Pulmonary artery endothelial cell (primary cell): ENCODE results near the gene DOCK2. TPM values are rescaled to one million over a fixed set of nuclear protein-coding genes. Genes with fewer than 3 reads are reported as not detected.
A peak's percentile ranks its signal among the peaks of the same experiment; 100 is the strongest.

Experiments
- DNase-seq: peaks from one replicate; pipeline ENCODE4 v3.0.0-alpha.2; 2011; ENCODE audit warnings: low read depth, low spot score
- total RNA-seq: library from RNA; depleted of rRNA; stranded (reverse); fragments of >200 nt; gene quantifications from 2 replicates; pipeline ENCODE4 v1.2.3, GENCODE V29; 2014

The DOCK2 gene
- total RNA-seq, 1 donor from 2014 or later: 0.20 TPM

- no peak for DNase-seq
These were observed 409.2 kb downstream of the DOCK2 start for GRCh38 chr5:170046241-170046640.

DNA sequence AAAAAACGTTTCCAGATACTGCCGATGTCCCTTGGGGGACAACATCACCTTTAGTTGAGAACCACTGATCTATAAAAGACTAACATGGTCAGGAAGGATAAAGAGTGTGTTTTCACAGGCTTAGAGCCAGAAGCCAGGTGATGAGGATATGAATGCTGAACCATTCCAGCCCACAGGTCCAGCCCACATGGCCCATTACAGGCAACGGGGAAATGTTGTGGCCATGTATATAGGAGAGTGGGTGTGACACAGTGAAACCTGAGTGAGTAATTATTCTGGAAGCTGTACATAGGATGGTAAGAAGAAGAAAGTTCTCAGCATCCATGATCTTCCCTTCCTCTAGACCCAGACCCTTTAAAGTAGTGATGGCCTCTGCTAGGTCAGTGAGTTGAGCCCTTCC lies 412.6 kb downstream of the DOCK2 start:
- DNase-seq: no peak

GRCh38 chr5:170053896-170054295 lies 416.8 kb downstream of the DOCK2 start:
- DNase-seq: peak; percentile 86

- DNase-seq: no peak
These were observed 418.5 kb downstream of the DOCK2 start for GRCh38 chr5:170055606-170056005.

- no peak for DNase-seq
These were observed 419.6 kb downstream of the DOCK2 start for GRCh38 chr5:170056561-170057267.

DNA sequence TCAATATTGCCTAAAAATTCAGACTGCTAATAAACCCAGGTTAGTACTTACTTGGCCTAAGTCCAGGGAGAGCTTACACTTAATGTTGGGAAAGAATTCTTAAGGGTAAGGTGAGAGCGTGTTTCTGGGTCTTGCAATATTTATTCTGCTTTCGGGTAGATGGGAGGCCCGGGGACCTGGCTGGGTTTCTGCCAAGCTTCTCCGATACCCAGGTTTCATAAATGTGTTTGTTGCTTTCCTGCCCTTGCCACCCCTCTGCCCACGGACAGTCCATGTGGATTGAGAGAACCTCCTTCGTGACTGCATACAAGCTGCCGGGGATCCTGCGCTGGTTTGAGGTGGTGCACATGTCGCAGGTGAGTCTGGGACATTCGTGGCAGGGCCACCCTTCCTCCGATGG lies 420.2 kb downstream of the DOCK2 start:
- DNase-seq: no peak

GRCh38 chr5:170059221-170059620 lies 422.1 kb downstream of the DOCK2 start:
- DNase-seq: no peak

GRCh38 chr5:170067152-170067551 lies 430.1 kb downstream of the DOCK2 start:
- no peak for DNase-seq

GRCh38 chr5:170067574-170068170 lies 430.6 kb downstream of the DOCK2 start:
- no peak for DNase-seq

DNA sequence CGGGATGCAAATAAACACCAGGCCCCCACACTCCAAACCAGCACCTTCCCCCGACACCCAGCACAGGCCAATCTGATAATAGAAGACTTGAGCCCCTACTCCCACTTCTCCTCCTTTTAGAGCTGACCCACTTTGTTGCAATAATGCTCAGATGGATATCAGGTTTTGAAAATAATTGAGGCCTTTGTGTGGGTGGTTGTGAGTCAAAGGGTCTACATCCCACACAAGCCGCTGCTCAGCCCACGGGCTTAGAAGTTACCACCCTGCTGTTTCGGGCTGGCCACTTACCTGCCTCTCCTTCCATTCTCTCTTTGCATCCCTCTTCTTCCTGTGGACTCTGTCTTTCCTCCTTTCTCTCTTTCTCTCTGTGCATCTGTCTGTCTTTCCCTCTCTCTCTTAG lies 432.4 kb downstream of the DOCK2 start:
- no peak for DNase-seq

DNA sequence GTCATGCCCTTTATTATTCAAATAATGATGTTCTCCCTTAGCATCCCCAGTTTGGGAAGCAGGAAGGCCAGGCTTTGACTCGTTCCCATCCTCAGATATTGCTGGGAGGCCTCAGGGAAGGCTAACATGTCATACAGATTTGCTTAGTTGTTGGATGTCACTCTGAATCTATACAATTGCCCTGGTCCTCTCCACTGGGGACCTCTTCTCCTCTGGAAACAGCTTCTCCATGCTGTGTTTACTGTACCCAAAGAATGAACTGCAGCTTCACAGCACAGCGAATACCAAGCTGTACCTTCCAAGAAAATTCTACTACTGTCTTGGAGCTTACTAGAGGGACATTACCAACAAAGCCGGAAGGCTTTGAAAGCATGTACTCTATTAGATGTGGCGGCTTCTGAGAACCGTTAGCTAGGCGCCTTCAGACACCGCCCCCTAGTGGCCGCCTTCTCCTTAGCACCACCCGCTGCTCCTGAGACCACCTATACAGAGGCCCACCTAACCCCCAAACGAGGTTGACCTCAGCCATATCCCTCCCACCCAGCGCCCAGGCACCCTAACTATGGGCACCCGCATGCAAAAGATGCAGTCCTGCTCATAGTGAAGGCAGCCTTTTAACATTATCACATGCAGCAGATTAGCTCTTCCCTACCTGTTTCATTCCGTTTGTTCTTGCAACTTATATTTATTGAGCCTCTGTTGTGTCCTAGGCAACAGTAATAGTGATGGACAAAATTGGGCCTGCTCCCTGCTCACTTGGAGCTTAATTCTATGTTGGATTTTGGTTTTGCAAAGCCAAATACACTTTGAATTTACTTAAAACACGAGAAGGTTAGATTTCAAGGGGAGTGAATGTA lies 433.7 kb downstream of the DOCK2 start:
- DNase-seq: no peak

- no peak for DNase-seq
These were observed 434.7 kb downstream of the DOCK2 start for GRCh38 chr5:170071748-170072147.

DNA sequence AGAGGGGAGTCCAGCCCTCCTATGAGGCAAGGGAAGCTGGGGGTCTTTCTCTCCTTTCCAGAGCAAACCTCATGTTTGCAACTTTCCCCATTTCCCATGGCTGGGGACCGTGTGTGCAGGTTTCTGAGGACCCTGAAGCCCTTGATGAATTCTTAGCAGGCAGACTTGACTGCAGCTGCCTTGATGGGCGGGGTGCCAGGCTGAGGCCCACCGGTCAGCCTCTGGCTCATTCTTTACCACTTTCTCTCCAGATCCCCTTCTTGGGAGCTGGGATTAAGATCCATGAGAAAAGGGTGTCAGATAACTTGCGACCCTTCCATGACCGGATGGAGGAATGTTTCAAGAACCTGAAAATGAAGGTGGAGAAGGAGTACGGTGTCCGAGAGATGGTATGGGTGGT lies 438.6 kb downstream of the DOCK2 start:
- DNase-seq: no peak

DNA sequence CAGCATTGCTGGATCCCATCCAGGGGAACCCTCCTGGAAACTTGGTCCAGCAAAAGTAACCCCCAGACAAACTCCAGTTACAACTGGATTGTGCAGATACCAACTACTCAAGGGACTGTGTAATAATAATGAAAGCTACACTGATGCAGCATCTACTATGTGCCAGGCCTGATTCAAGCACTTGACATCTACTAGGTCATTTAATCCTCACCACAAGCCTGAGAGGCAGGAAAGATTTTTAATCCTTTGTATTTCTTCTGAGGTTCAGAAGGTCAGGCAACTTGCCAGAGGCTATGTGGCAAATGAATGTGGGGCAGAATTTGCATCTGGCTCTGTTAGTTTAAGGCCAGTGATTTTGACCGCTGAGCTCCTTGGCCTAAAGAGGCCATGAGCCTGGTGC lies 439.1 kb downstream of the DOCK2 start:
- DNase-seq: no peak

DNA sequence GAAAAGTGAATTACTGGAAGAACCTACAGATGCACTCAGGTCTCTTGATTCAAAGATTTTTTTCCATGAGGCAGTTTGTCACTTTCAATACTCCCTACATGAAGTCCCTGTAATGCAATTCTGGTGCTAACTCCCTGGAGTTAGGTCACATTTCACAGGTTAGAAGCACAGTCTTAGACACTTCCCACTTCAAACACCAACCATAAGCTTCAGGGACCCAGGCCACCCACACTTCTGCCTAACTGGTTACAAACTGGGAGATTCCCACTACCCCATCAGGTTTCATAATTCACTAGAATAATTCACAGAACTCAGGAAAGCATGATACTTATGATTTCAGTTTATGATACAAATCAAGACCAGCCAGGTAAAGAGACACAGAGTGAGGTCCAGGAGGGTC lies 439.7 kb downstream of the DOCK2 start:
- DNase-seq: no peak

GRCh38 chr5:170077526-170077925 lies 440.5 kb downstream of the DOCK2 start:
- no peak for DNase-seq

GRCh38 chr5:170078458-170078857 lies 441.4 kb downstream of the DOCK2 start:
- no peak for DNase-seq

DNA sequence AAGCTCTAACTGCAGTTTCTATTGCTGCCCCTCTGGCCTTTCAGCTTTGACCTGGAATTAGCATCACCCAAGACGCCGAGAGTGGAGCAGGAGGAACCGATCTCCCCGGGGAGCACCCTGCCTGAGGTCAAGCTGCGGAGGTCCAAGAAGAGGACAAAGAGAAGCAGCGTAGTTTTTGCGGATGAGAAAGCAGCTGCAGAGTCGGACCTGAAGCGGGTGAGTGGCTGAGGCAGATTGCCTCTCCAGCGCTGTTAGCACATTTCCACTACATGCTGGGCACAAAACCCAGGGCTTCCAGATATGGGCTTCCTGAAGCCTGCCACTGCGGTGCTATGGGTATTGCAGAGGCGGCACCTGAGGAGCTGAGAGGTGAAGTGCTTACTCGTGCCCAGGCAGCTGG lies 441.9 kb downstream of the DOCK2 start:
- no peak for DNase-seq

DNA sequence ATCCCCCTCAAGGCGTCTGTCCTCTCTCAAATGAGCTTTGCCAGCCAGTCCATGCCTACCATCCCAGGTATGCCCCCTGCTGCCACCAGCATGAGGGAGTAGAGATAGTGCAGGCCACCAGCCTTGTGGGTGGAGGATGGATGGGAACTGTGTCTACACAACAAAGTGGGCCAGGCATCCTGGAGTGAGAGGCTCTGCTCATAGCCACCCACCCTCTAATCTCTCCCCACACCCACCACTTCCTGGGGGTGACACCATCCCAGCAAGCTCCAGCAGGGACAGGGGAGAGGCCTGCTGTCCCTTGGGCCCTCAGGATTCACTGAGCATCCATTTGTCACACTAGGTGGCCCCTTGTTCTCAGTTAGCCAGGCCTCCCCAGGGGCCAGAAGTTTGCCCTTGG lies 443.1 kb downstream of the DOCK2 start:
- DNase-seq: no peak

DNA sequence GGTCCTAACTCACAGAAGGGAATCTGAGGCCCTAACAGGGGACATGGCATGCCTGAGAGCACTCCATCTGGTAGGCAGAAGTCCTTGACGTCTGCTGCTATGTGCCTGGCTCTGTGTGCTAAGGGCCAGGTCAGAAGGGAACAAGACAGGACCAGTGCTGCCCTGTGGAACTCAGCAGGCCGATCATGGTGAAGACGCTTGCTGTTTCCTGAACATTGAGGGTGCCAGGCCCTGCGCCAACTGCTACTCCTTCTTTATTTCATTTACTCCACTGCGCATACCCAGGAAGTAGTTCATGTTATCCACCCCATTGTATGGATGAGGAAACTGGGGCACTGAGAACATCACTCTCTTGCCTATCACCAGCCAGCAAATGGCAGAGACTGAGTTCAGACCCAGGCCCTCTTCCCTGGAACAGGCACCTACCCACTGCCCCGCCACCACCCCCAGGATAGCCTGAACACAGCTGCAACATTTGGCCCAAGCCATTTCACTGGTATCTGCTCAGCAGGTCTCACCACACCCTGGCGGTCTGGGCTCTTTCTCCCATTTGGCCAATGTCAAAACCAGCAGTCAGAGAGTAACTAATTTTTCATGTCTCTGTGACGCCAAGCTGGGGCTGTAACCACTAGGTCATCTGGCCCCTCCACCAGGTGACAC lies 443.8 kb downstream of the DOCK2 start:
- no peak for DNase-seq

GRCh38 chr5:170081616-170082015 lies 444.5 kb downstream of the DOCK2 start:
- no peak for DNase-seq

DNA sequence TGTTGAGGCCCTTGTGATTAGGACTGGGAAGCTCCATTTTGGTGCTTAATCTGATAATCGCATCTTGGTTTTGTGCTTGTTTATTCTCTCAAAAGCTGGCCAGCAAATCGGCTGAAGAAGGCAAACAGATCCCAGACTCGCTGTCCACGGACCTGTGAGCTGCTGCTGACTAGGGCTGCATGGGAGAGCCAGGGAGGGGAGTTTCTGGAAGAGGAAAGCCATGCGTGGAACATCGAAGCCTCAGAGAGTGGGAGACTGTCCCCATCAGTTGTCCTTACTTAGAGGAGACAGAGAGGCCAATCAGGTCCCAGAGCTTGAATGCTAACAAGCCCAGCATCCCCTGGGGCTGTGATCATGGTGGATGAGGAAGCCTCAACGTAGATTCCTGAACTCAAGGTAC lies 445.6 kb downstream of the DOCK2 start:
- no peak for DNase-seq
